Esophagus squamous epithelium (tissue), 4 donors: ENCODE measurements around the gene LRBA.

Experiments used
- POLR2A ChIP-seq, 4 donors: fragments of 450-650 bp; IDR thresholded peaks; one replicate each; pipeline ENCODE4 v1.6.1; 2017; ENCODE audit warnings: antibody characterized with exemption in 4 of 4, mild to moderate bottlenecking in 4 of 4, moderate library complexity in 3 of 4
- TF ChIP-seq, protein P1 (sequence below), 6 experiments: fragments of 450-650 bp in 4 of 6; fragments of 200-600 bp in 2 of 6; sonication (generic) in 2 of 6; IDR thresholded peaks; one replicate each; pipeline ENCODE4 v1.5.1; 2016 to 2019; ENCODE audit warnings: antibody characterized with exemption in 6 of 6, mild to moderate bottlenecking in 4 of 6, moderate library complexity in 4 of 6

DNA sequence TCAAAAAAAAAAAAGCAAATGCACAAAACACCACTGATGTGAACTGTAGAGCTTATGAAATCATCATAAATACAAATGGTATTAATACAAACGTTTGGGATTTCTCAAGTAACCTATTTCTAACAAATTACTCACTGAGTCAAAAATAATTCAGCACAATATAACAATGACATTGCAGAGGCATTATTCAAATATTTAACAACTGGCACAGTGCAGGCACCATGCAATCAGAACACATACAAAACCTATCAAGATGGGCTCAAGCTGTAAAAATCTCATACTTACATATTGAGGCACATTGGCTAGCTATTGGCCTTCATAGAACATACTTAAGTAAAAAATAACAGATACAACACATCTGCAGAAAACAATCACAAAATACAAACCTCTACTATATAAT lies 81.1 kb downstream of the LRBA start:
- TF ChIP-seq, protein P1, sequence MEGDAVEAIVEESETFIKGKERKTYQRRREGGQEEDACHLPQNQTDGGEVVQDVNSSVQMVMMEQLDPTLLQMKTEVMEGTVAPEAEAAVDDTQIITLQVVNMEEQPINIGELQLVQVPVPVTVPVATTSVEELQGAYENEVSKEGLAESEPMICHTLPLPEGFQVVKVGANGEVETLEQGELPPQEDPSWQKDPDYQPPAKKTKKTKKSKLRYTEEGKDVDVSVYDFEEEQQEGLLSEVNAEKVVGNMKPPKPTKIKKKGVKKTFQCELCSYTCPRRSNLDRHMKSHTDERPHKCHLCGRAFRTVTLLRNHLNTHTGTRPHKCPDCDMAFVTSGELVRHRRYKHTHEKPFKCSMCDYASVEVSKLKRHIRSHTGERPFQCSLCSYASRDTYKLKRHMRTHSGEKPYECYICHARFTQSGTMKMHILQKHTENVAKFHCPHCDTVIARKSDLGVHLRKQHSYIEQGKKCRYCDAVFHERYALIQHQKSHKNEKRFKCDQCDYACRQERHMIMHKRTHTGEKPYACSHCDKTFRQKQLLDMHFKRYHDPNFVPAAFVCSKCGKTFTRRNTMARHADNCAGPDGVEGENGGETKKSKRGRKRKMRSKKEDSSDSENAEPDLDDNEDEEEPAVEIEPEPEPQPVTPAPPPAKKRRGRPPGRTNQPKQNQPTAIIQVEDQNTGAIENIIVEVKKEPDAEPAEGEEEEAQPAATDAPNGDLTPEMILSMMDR (IDR thresholded peaks at IDR 0.05) = no peak
- no peak for TF ChIP-seq POLR2A (IDR thresholded peaks at IDR 0.05)
